ENCODE data around the gene SEPTIN8. TPM values are rescaled to one million over a fixed set of nuclear protein-coding genes. Genes with fewer than 3 reads are reported as not detected.

Gene SEPTIN8
- total RNA-seq, 1 donor from 2014 or later: 68.6 TPM

- H3K36me3 ChIP-seq (ENCODE audit: control insufficient read depth, insufficient read depth, low read length): no peaks in the 10 kb centered on the region
- H3K27me3 ChIP-seq (ENCODE audit: control insufficient read depth, insufficient read depth, low read length): no peaks in the 10 kb centered on the region
- no peak overlapping the region for H3K4me3 ChIP-seq (ENCODE audit: low read depth, low read length)
- no peak for TF ChIP-seq CTCF (IDR thresholded peaks at IDR 0.05; ENCODE audit: insufficient read depth, low read length, poor library complexity, severe bottlenecking)
- DNase-seq (ENCODE audit: low read depth): no peak
Observed at GRCh38 chr5:132788508-132788907, 11.5 kb upstream of the SEPTIN8 start.

- DNase-seq (ENCODE audit: low read depth): no peak
- no peaks in the 10 kb centered on the region for H3K27me3 ChIP-seq (ENCODE audit: control insufficient read depth, insufficient read depth, low read length)
- no peak for TF ChIP-seq CTCF (IDR thresholded peaks at IDR 0.05; ENCODE audit: insufficient read depth, low read length, poor library complexity, severe bottlenecking)
- no peaks in the 10 kb centered on the region for H3K36me3 ChIP-seq (ENCODE audit: control insufficient read depth, insufficient read depth, low read length)
- no peak overlapping the region for H3K4me3 ChIP-seq (ENCODE audit: low read depth, low read length)
Observed at GRCh38 chr5:132787076-132787475, 10.0 kb upstream of the SEPTIN8 start.

- TF ChIP-seq CTCF (IDR thresholded peaks at IDR 0.05; ENCODE audit: insufficient read depth, low read length, poor library complexity, severe bottlenecking): no peak
- Histone ChIP-seq H3K27me3 (ENCODE audit: control insufficient read depth, insufficient read depth, low read length) (no peaks in the 10 kb centered on the region), H3K4me3 (ENCODE audit: low read depth, low read length) (no peak overlapping the region), H3K36me3 (ENCODE audit: control insufficient read depth, insufficient read depth, low read length) (no peaks in the 10 kb centered on the region)
- no peak for DNase-seq (ENCODE audit: low read depth)
Observed at GRCh38 chr5:132785864-132786263, 8.8 kb upstream of the SEPTIN8 start.

GRCh38 chr5:132785365-132785764, 8.3 kb upstream of the SEPTIN8 start:
- TF ChIP-seq CTCF (IDR thresholded peaks at IDR 0.05; ENCODE audit: insufficient read depth, low read length, poor library complexity, severe bottlenecking): no peak

GRCh38 chr5:132782101-132782500, 5.1 kb upstream of the SEPTIN8 start:
- no peak for DNase-seq (ENCODE audit: low read depth)
- Histone ChIP-seq H3K4me3 (ENCODE audit: low read depth, low read length) (no peak overlapping the region), H3K36me3 (ENCODE audit: control insufficient read depth, insufficient read depth, low read length) (no peaks in the 10 kb centered on the region), H3K27me3 (ENCODE audit: control insufficient read depth, insufficient read depth, low read length) (no peaks in the 10 kb centered on the region)
- no peak for TF ChIP-seq CTCF (IDR thresholded peaks at IDR 0.05; ENCODE audit: insufficient read depth, low read length, poor library complexity, severe bottlenecking)

More at GRCh38 chr5:132785365-132785764, 8.3 kb upstream of the SEPTIN8 start:
- Histone ChIP-seq H3K27me3 (ENCODE audit: control insufficient read depth, insufficient read depth, low read length) (no peaks in the 10 kb centered on the region), H3K4me3 (ENCODE audit: low read depth, low read length) (no peak overlapping the region), H3K36me3 (ENCODE audit: control insufficient read depth, insufficient read depth, low read length) (no peaks in the 10 kb centered on the region)
- no peak for DNase-seq (ENCODE audit: low read depth)

- Histone ChIP-seq H3K36me3 (ENCODE audit: control insufficient read depth, insufficient read depth, low read length) (no peaks in the 10 kb centered on the region), H3K27me3 (ENCODE audit: control insufficient read depth, insufficient read depth, low read length) (no peaks in the 10 kb centered on the region), H3K4me3 (ENCODE audit: low read depth, low read length) (no peak overlapping the region)
- no peak for TF ChIP-seq CTCF (IDR thresholded peaks at IDR 0.05; ENCODE audit: insufficient read depth, low read length, poor library complexity, severe bottlenecking)
- DNase-seq (ENCODE audit: low read depth): no peak
Observed at GRCh38 chr5:132781029-132781428, 4.0 kb upstream of the SEPTIN8 start.

Data from kidney epithelial cell (primary cell).